Left lung (tissue), 10 donors: ENCODE data around the gene HLA-DPA1. TPM values are rescaled to one million over a fixed set of nuclear protein-coding genes. Genes with fewer than 3 reads are reported as not detected.
A peak's percentile ranks its signal among the peaks of the same experiment; 100 is the strongest.

Experiments used
- ATAC-seq: fragments of 200-7000 bp; cut with Tn5 transposase; one replicate; pipeline ENCODE4 v1.9.1; 2020; ENCODE audit warnings: moderate library complexity
- DNase-seq, 4 donors: peaks; one replicate each; pipeline ENCODE4 v3.0.0-alpha.2; 2013 to 2020
- H3K27ac ChIP-seq, 2 donors: fragments of 200-600 bp; sonication (generic) in 1 of 2; one replicate each; pipeline versions ENCODE4 v1.5.0 to v1.8.0; 2020 to 2021
- H3K27me3 ChIP-seq, 2 donors: fragments of 200-600 bp; sonication (generic) in 1 of 2; one replicate each; pipeline versions ENCODE4 v1.5.0 to v1.8.0; 2020 to 2021
- H3K36me3 ChIP-seq, 2 donors: fragments of 200-600 bp; sonication (generic) in 1 of 2; one replicate each; pipeline versions ENCODE4 v1.5.0 to v1.8.0; 2020 to 2021
- H3K4me1 ChIP-seq, 2 donors: fragments of 200-600 bp; one replicate each; pipeline ENCODE4 v1.8.0; 2021
- H3K4me3 ChIP-seq, 2 donors: fragments of 200-600 bp; sonication (generic) in 1 of 2; one replicate each; pipeline versions ENCODE4 v1.5.0 to v1.8.0; 2020 to 2021; ENCODE audit warnings: mild to moderate bottlenecking in 1 of 2
- H3K9me3 ChIP-seq, 2 donors: fragments of 200-600 bp; sonication (generic) in 1 of 2; one replicate each; pipeline versions ENCODE4 v1.5.0 to v1.8.0; 2020 to 2021
- CTCF ChIP-seq, 2 donors: fragments of 200-600 bp; sonication (generic) in 1 of 2; IDR thresholded peaks; one replicate each; pipeline versions ENCODE4 v1.5.0 to v1.8.0; 2021; ENCODE audit warnings: antibody characterized with exemption in 2 of 2
- intact Hi-C, 2 donors: fragments of 100-400 bp; cut with DNase I; formaldehyde crosslinking; loops; one replicate each; pipeline versions ENCODE4 v1.11.2 to v1.14.2; 2022
- polyA plus RNA-seq, 6 donors: library from polyadenylated mRNA; unstranded; fragments of 120-200 nt; gene quantifications; one replicate each; pipeline ENCODE4 v1.2.1, GENCODE V29; 2013; ENCODE audit not compliant: insufficient read length in 6 of 6
- total RNA-seq, 2 donors: library from RNA; stranded (reverse); fragmentation: NEBNext Ultra II Directional; extraction: Animal tissue kit (Norgen Biotek cat#: 25700); gene quantifications; one replicate each; pipeline ENCODE4 v1.2.1, GENCODE V29; 2021
- donor health status: DM: no; HTN: yes; CAD: no.
- donor health status: DM: no; HTN: no; CAD: no.

HLA-DPA1 gene
- total and polyA plus RNA-seq, 8 donors: 14.9 to 476 (median 38.9) TPM

DNA sequence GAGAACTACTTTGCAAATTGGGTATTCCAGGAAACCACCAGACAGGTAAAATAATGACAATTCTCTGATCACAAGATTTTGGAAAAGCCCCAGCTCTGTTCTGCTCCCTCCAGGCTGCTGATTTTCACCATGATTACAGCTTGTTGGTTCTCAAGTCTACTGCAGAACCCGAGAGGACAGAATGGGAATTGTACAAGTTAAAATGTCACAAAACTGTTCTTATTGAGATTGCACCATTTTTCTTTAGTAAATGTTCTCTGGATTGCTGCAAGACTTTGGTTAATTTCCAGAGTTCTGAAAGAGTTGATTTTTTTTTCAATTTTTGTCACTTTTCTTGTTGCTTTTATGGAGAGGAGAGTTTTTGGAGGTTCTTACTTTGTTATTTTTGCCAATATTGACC, 36.9 kb downstream of the HLA-DPA1 start:
- DNase-seq (no peak), ATAC-seq (no peak)
- Histone ChIP-seq H3K36me3 (no peaks in the 10 kb centered on the region), H3K4me3 (no peak overlapping the region), H3K9me3 (no peaks in the 10 kb centered on the region), H3K4me1 (no peaks in the 10 kb centered on the region), H3K27me3 (no peaks in the 10 kb centered on the region), H3K27ac (no peak overlapping the region)
- TF ChIP-seq CTCF (IDR thresholded peaks at IDR 0.05): no peak
- intact Hi-C loops: no loop called here

DNA sequence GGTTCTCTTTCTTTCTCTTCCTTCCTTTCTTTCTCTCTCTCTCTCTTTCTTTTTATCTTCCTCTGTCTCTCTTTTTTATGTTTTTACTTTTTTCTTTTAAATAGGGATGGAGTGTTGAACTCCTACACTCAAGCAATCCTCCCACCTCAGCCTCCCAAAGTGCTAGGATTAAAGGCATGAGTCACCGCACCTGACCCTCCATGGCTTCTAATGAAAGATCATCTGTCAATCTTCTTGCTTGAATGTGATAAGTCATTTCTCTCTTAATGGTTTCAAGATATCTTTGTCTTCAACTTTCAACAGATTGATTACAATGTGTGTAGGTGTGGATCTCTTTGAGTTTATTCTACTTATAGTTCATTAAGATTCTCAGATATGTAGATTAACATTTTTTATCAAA, 38.9 kb downstream of the HLA-DPA1 start:
- Histone ChIP-seq H3K27me3 (no peaks in the 10 kb centered on the region), H3K27ac (no peak overlapping the region), H3K36me3 (no peaks in the 10 kb centered on the region), H3K4me1 (peaks cover 0 to 8% of the 10 kb centered on the region in 2 donors), H3K4me3 (no peak overlapping the region), H3K9me3 (no peaks in the 10 kb centered on the region)
- ATAC-seq: no peak
- no peak for TF ChIP-seq CTCF (IDR thresholded peaks at IDR 0.05)
- DNase-seq: no peak
- intact Hi-C loops: no loop called here

DNA sequence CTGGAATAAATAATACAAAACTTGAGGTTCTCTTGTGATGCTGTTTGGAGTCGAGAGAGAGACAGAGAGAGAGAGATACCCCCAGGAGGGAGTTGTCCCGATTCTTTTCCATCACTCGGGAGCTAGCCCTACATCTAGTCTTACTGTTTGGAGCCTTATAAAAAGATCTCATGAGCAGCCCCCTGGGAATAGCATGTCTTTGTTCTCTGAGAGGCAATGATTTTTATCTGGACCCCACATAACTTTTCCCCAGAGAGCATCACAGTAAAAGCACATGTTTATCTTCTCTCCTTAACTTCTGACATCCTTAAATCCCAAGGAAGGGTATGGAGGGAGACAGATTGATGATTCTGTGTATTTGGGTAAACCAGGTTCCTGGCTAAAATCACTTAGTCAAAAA, 43.2 kb downstream of the HLA-DPA1 start:
- Histone ChIP-seq H3K9me3 (no peaks in the 10 kb centered on the region), H3K27me3 (no peaks in the 10 kb centered on the region), H3K4me1 (peaks cover 0 to 22% of the 10 kb centered on the region in 2 donors), H3K27ac (peak overlapping the region; percentile 76 to 80), H3K36me3 (no peaks in the 10 kb centered on the region), H3K4me3 (no peak overlapping the region)
- intact Hi-C loops: no loop called here
- no peak for TF ChIP-seq CTCF (IDR thresholded peaks at IDR 0.05)
- ATAC-seq: no peak
- no peak for DNase-seq

DNA sequence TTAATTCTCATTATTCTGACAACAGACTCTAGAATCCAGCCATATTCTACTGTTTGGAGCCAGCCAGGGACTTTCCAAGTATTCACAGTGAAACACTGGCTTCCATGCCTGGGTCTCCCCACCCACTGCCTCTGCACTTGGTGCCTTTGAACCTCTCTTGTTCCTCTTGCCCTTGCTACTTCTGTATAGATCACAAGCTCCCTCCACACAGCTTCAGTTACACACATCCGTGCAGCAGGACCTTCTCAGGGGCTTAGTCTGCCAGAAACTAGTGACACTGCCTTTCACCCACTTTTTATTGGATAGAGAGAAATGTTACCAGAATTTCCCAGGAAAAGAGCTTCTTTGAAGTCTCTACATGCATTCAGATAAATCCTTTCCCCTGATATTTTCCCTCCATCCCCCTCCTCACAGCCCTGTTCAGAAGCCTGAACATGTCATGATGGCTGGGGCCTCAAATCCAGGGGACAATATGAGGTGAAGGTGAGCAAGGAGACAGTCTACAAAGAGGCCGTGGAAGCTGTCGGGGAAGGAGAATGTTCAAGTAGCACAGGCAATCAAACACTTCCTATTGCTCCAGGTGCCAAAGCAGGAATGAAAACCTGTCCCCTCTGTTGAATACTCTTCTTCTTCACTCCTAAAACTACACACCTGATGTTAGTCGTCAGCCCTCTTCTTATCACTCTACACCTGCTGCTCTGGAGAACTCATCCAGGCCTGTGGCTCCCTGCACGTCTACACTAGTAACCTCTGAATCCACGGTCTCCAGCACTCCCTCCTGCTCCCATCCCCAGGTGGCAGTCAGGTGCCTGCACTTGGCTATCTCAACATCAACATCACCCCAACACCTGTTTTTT, 43.9 kb downstream of the HLA-DPA1 start:
- peaks cover 0 to 22% of the 10 kb centered on the region in 2 donors for H3K4me1 ChIP-seq
- DNase-seq: peak in 2 of 4 donors; percentile 22 to 68
- H3K36me3 ChIP-seq: no peaks in the 10 kb centered on the region
- H3K4me3 ChIP-seq: no peak overlapping the region
- peak; percentile 98 for ATAC-seq
- no peaks in the 10 kb centered on the region for H3K9me3 ChIP-seq
- intact Hi-C loops: no loop called here
- no peak for TF ChIP-seq CTCF (IDR thresholded peaks at IDR 0.05)
- H3K27ac ChIP-seq: peak overlapping the region; percentile 76 to 80
- no peaks in the 10 kb centered on the region for H3K27me3 ChIP-seq

DNA sequence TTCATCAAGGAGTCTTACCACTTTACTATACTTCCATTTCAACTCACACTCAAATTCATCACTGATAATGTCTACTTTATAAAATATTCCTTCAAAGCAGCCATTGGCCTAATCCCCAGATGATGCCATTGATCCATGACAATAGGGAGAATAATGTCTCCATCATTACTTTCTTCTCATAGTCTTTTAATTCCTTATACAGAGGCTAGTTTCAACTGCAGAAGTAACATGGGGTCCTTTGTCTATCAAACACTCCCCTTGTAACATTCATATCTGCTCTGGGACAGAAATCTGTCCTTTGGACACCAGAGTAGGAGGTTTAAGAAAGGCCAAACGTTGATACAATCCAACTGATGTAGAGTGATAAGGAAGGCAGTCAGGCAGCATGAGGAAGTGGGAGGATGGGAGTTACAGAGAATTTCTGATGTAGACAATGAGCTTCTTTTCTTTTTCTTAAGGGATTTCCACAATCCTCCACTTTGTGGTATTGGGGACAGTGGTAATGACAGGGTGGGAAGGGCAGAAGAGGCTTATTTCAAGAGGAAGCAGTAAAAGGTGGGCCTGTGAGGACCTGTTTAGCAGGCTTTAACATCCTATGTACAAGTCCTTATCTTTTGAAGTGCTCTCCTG, 45.1 kb downstream of the HLA-DPA1 start:
- TF ChIP-seq CTCF (IDR thresholded peaks at IDR 0.05): no peak
- Histone ChIP-seq H3K9me3 (no peaks in the 10 kb centered on the region), H3K4me3 (no peak overlapping the region), H3K4me1 (peaks cover 0 to 22% of the 10 kb centered on the region in 2 donors), H3K27ac (peak overlapping the region; percentile 76 to 80), H3K36me3 (no peaks in the 10 kb centered on the region), H3K27me3 (no peaks in the 10 kb centered on the region)
- intact Hi-C loops: no loop called here
- peak; percentile 25 for ATAC-seq
- DNase-seq: no peak
